HCT116 (cell line): ENCODE results near the gene CHCHD3. TPM values are rescaled to one million over a fixed set of nuclear protein-coding genes. Genes with fewer than 3 reads are reported as not detected.

Source experiments
- ATAC-seq: fragments of 200-7000 bp; cut with Tn5 transposase; 2 replicates; pipeline ENCODE4 v1.9.1; 2020; ENCODE audit warnings: mild to moderate bottlenecking, moderate library complexity
- BruUV-seq: library from RNA; stranded (reverse); fragments of 400-500 nt; replicated peaks from 2 replicates; lab custom pipeline; 2021; lab: Mats Ljungman, UMichigan
- CTCF ChIA-PET: fragments of 300-600 bp; sonication (Branson Sonifier 250); formaldehyde crosslinking; loops from one replicate; lab custom pipeline; 2021; ENCODE audit warnings: antibody characterized with exemption; lab: Charles Lee
- POLR2A ChIA-PET: fragments of 300-600, 350-600 bp; sonication (Branson Sonifier 250); formaldehyde crosslinking; loops from one replicate; lab custom pipeline; 2021; ENCODE audit warnings: antibody characterized with exemption; lab: Charles Lee
- RAD21 ChIA-PET, 2 experiments: fragments of 300-600 bp; sonication (Branson Sonifier 250); formaldehyde crosslinking; loops; one replicate each; lab custom pipeline; 2023; ENCODE audit warnings: low total read pairs in 2 of 2; ENCODE audit not compliant: uncharacterized antibody in 2 of 2, unreplicated experiment in 2 of 2, low non-redundant PET in 1 of 2; lab: Charles Lee
- DNase-seq: peaks from one replicate; pipeline ENCODE4 v3.0.0-alpha.2; 2010; ENCODE audit warnings: low read depth, low spot score
- H2AFZ ChIP-seq: fragments of 200-600 bp; shearing (Covaris generic), sonication (generic); 2 replicates; pipeline ENCODE4 v1.6.1; 2017; ENCODE audit warnings: low read depth, mixed run types, mixed read lengths, antibody characterized with exemption, low read length; ENCODE audit not compliant: poor library complexity, severe bottlenecking
- H3K27ac ChIP-seq: 2 replicates; pipeline ENCODE4 v1.5.1; 2012; ENCODE audit warnings: low read depth, low read length
- H3K27me3 ChIP-seq: fragments of 200-600 bp; sonication (generic); 2 replicates; pipeline ENCODE4 v1.6.1; 2016; ENCODE audit warnings: mixed run types, low read length, mixed read lengths; ENCODE audit not compliant: insufficient read depth
- H3K36me3 ChIP-seq, 2 experiments: fragments of 200-500 bp in 1 of 2; fragments of 200-600 bp in 1 of 2; sonication (Bioruptor generic) in 1 of 2; sonication (generic) in 1 of 2; 2 replicates each; pipeline versions ENCODE4 v1.5.1 to v1.6.1; 2014 to 2016; ENCODE audit warnings: low read length in 2 of 2, inconsistent platforms in 1 of 2, mixed read lengths in 1 of 2, mixed run types in 1 of 2; ENCODE audit not compliant: insufficient read depth in 2 of 2, control insufficient read depth in 1 of 2
- H3K4me1 ChIP-seq, 2 experiments: fragments of 200-600 bp in 1 of 2; sonication (generic) in 1 of 2; 2 replicates each; pipeline versions ENCODE4 v1.5.1 to v1.6.1; 2012 to 2017; ENCODE audit warnings: low read length in 2 of 2, inconsistent platforms in 1 of 2, mild to moderate bottlenecking in 1 of 2, mixed read lengths in 1 of 2, mixed run types in 1 of 2, moderate library complexity in 1 of 2; ENCODE audit not compliant: insufficient read depth in 2 of 2, control insufficient read depth in 1 of 2
- H3K4me2 ChIP-seq: fragments of 200-600 bp; sonication (generic); 2 replicates; pipeline ENCODE4 v1.6.1; 2017; ENCODE audit warnings: mixed run types, low read length, mixed read lengths
- H3K4me3 ChIP-seq, 2 experiments: fragments of 200-600 bp in 1 of 2; sonication (generic) in 1 of 2; replicated peaks in 1 of 2; 2 replicates each; pipeline ENCODE4 v1.5.1; 2011 to 2016; ENCODE audit warnings: low read length in 2 of 2, control low read depth in 1 of 2, low read depth in 1 of 2, mild to moderate bottlenecking in 1 of 2, mixed read lengths in 1 of 2, mixed run types in 1 of 2
- H3K79me2 ChIP-seq: fragments of 200-600 bp; sonication (generic); 2 replicates; pipeline ENCODE4 v1.6.1; 2017; ENCODE audit warnings: mild to moderate bottlenecking, mixed run types, low read length, moderate library complexity, mixed read lengths; ENCODE audit not compliant: insufficient read depth
- H3K9ac ChIP-seq: fragments of 200-600 bp; sonication (generic); 2 replicates; pipeline ENCODE4 v1.6.1; 2016; ENCODE audit warnings: low read length, mixed read lengths
- H3K9me2 ChIP-seq: fragments of 200-600 bp; sonication (generic), shearing (Covaris generic); 2 replicates; pipeline ENCODE4 v1.6.1; 2017; ENCODE audit warnings: mixed run types, mild to moderate bottlenecking, moderate library complexity; ENCODE audit not compliant: insufficient read depth
- H3K9me3 ChIP-seq, 2 experiments: fragments of 200-500 bp in 1 of 2; fragments of 200-600 bp in 1 of 2; sonication (Bioruptor generic) in 1 of 2; sonication (generic) in 1 of 2; 2 replicates each; pipeline ENCODE4 v1.6.1; 2014 to 2017; ENCODE audit warnings: low read length in 2 of 2, mixed read lengths in 2 of 2, inconsistent platforms in 1 of 2, low read depth in 1 of 2, mild to moderate bottlenecking in 1 of 2, mixed run types in 1 of 2, moderate library complexity in 1 of 2; ENCODE audit not compliant: control insufficient read depth in 1 of 2, insufficient read depth in 1 of 2
- H4K20me1 ChIP-seq: fragments of 200-600 bp; sonication (generic), shearing (Covaris generic); 2 replicates; pipeline ENCODE4 v1.6.1; 2017; ENCODE audit warnings: mixed run types, mild to moderate bottlenecking, moderate library complexity; ENCODE audit not compliant: insufficient read depth
- CBX3 ChIP-seq: IDR thresholded peaks from 2 replicates; pipeline ENCODE4 v1.6.1; 2012; ENCODE audit warnings: low read depth
- EGR1 ChIP-seq: IDR thresholded peaks from 2 replicates; pipeline ENCODE4 v1.6.1; 2012; ENCODE audit warnings: low read depth
- FOSL1 ChIP-seq: IDR thresholded peaks from 2 replicates; pipeline ENCODE4 v1.6.1; 2012; ENCODE audit warnings: low read depth
- POLR2A ChIP-seq: IDR thresholded peaks from 2 replicates; pipeline ENCODE4 v1.7.0; 2011; ENCODE audit warnings: borderline replicate concordance; ENCODE audit not compliant: insufficient read depth, insufficient read length; ENCODE audit errors: extremely low read depth
- SIN3A ChIP-seq: IDR thresholded peaks from 2 replicates; pipeline ENCODE4 v1.6.1; 2012; ENCODE audit warnings: low read depth
- SP1 ChIP-seq: IDR thresholded peaks from 2 replicates; pipeline ENCODE4 v1.6.1; 2012; ENCODE audit warnings: low read depth
- SRF ChIP-seq: IDR thresholded peaks from 2 replicates; pipeline ENCODE4 v1.6.1; 2012; ENCODE audit warnings: low read depth
- TCF7L2 ChIP-seq: IDR thresholded peaks from 2 replicates; pipeline ENCODE4 v1.7.0; 2011; ENCODE audit warnings: borderline replicate concordance, inconsistent platforms; ENCODE audit not compliant: insufficient read depth, insufficient read length; ENCODE audit errors: extremely low read depth
- YY1 ChIP-seq: IDR thresholded peaks from 2 replicates; pipeline ENCODE4 v1.6.1; 2011; ENCODE audit warnings: low read length, low read depth, moderate library complexity, mild to moderate bottlenecking; ENCODE audit not compliant: insufficient replicate concordance; ENCODE audit errors: extremely low read depth
- intact Hi-C: fragments of 100-400 bp; cut with micrococcal nuclease; formaldehyde crosslinking; loops from 2 replicates; pipeline ENCODE4 v1.10.0; 2022
- total RNA-seq: library from RNA; stranded (reverse); gene quantifications from one replicate; pipeline ENCODE4 v1.2.1, GENCODE V29; 2021; ENCODE audit not compliant: unreplicated experiment
- TF ChIP-seq, protein P1 (sequence below): IDR thresholded peaks from 2 replicates; pipeline ENCODE4 v1.6.1; 2012
- TF ChIP-seq, protein P2 (sequence below): IDR thresholded peaks from 2 replicates; pipeline ENCODE4 v1.6.1; 2012
- TF ChIP-seq, protein P3 (sequence below), 3 experiments: fragments of 200-600 bp in 1 of 3; sonication (generic) in 1 of 3; IDR thresholded peaks in 2 of 3; conservative IDR thresholded peaks in 1 of 3; 2 replicates each; pipeline ENCODE4 v1.5.1; 2012 to 2017; ENCODE audit warnings: low read depth in 2 of 3, low read length in 2 of 3, antibody characterized with exemption in 1 of 3, borderline replicate concordance in 1 of 3, control low read depth in 1 of 3, mild to moderate bottlenecking in 1 of 3, mixed read lengths in 1 of 3, mixed run types in 1 of 3, moderate library complexity in 1 of 3; ENCODE audit not compliant: insufficient read depth in 1 of 3
- TF ChIP-seq, protein P4 (sequence below): IDR thresholded peaks from 2 replicates; pipeline ENCODE4 v1.6.1; 2012; ENCODE audit warnings: low read depth

CHCHD3 gene
- total RNA-seq, 1 experiment from 2014 or later: 73.5 TPM

DNA sequence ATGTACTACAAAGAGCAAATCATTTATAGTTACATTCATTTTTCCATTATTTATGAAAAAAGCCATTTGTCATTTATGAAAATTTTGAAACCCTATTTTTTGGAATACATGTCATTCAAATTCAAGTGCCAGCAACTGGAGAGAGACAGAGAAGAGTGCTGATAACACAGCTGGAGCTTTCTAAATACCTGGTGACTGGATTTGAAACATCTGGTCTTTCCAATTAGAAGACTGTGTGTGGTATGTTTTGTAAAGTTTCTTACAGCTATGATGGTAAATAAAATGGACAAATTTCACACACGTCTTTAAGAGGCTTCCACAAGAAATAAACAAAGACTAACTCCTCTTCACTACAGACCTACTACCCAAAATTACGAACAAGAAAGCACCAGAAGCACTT lies 56.8 kb downstream of the CHCHD3 start:
- H3K9me3 ChIP-seq: no peaks in the 10 kb centered on the region
- peaks cover 5% of the 10 kb centered on the region for H4K20me1 ChIP-seq
- H3K36me3 ChIP-seq: no peaks in the 10 kb centered on the region
- TF ChIP-seq, protein P1, sequence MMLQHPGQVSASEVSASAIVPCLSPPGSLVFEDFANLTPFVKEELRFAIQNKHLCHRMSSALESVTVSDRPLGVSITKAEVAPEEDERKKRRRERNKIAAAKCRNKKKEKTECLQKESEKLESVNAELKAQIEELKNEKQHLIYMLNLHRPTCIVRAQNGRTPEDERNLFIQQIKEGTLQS: no peak
- TF ChIP-seq, protein P2, sequence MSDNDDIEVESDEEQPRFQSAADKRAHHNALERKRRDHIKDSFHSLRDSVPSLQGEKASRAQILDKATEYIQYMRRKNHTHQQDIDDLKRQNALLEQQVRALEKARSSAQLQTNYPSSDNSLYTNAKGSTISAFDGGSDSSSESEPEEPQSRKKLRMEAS: no peak
- TF ChIP-seq SRF (no peak), FOSL1 (no peak)
- H3K4me2 ChIP-seq: no peak overlapping the region
- POLR2A ChIA-PET: no interaction called here
- DNase-seq: no peak
- H3K27ac ChIP-seq: no peak overlapping the region
- CTCF ChIA-PET: no interaction called here
- no peaks in the 10 kb centered on the region for H3K9me2 ChIP-seq
- no peak overlapping the region for H3K9ac ChIP-seq
- no peak for ATAC-seq
- RAD21 ChIA-PET: no interaction called here
- BruUV-seq: no TSS peak
- intact Hi-C loops: no loop called here
- H3K4me1 ChIP-seq: no peaks in the 10 kb centered on the region
- H3K4me3 ChIP-seq: no peak overlapping the region
- no peak overlapping the region for H2AFZ ChIP-seq
- H3K27me3 ChIP-seq: no peaks in the 10 kb centered on the region
- peaks cover 37% of the 10 kb centered on the region for H3K79me2 ChIP-seq

DNA sequence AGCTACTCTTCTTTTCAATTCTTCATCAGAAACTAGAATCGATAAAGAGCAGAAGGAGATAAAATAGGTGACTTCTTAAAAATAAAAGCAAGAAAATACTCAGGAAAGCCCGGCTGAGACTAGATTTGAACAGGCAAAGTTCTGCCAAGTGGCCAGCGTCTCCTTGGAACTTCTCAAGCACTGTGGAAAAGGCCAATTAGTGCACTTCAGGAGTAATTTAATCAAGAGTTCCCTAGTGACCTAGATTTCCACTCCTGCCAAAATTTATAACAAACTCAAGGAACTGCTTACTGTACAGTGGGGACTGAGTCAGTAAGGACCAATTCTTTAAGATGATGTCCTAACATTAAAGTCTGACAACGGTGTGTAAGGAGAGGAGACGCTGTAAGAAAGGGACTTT lies 57.3 kb downstream of the CHCHD3 start:
- H2AFZ ChIP-seq: no peak overlapping the region
- TF ChIP-seq, protein P3, sequence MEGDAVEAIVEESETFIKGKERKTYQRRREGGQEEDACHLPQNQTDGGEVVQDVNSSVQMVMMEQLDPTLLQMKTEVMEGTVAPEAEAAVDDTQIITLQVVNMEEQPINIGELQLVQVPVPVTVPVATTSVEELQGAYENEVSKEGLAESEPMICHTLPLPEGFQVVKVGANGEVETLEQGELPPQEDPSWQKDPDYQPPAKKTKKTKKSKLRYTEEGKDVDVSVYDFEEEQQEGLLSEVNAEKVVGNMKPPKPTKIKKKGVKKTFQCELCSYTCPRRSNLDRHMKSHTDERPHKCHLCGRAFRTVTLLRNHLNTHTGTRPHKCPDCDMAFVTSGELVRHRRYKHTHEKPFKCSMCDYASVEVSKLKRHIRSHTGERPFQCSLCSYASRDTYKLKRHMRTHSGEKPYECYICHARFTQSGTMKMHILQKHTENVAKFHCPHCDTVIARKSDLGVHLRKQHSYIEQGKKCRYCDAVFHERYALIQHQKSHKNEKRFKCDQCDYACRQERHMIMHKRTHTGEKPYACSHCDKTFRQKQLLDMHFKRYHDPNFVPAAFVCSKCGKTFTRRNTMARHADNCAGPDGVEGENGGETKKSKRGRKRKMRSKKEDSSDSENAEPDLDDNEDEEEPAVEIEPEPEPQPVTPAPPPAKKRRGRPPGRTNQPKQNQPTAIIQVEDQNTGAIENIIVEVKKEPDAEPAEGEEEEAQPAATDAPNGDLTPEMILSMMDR (IDR thresholded peaks at IDR 0.05 in 2 of 3, conservative IDR thresholded peaks at IDR 0.05 in 1 of 3; ENCODE audit: borderline replicate concordance in 1 of 3, insufficient read depth in 1 of 3, low read depth in 2 of 3, low read length in 2 of 3): no peak
- TF ChIP-seq EGR1: no peak
- no peak for TF ChIP-seq CBX3
- no peak for TF ChIP-seq POLR2A
- TF ChIP-seq SIN3A: no peak
- TF ChIP-seq TCF7L2: no peak
- TF ChIP-seq SRF: no peak
- TF ChIP-seq SP1: no peak
- TF ChIP-seq, protein P4, sequence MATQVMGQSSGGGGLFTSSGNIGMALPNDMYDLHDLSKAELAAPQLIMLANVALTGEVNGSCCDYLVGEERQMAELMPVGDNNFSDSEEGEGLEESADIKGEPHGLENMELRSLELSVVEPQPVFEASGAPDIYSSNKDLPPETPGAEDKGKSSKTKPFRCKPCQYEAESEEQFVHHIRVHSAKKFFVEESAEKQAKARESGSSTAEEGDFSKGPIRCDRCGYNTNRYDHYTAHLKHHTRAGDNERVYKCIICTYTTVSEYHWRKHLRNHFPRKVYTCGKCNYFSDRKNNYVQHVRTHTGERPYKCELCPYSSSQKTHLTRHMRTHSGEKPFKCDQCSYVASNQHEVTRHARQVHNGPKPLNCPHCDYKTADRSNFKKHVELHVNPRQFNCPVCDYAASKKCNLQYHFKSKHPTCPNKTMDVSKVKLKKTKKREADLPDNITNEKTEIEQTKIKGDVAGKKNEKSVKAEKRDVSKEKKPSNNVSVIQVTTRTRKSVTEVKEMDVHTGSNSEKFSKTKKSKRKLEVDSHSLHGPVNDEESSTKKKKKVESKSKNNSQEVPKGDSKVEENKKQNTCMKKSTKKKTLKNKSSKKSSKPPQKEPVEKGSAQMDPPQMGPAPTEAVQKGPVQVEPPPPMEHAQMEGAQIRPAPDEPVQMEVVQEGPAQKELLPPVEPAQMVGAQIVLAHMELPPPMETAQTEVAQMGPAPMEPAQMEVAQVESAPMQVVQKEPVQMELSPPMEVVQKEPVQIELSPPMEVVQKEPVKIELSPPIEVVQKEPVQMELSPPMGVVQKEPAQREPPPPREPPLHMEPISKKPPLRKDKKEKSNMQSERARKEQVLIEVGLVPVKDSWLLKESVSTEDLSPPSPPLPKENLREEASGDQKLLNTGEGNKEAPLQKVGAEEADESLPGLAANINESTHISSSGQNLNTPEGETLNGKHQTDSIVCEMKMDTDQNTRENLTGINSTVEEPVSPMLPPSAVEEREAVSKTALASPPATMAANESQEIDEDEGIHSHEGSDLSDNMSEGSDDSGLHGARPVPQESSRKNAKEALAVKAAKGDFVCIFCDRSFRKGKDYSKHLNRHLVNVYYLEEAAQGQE: no peak
- no peak for TF ChIP-seq YY1
- H3K4me2 ChIP-seq: no peak overlapping the region
- H3K9me2 ChIP-seq: no peaks in the 10 kb centered on the region
- no peaks in the 10 kb centered on the region for H3K36me3 ChIP-seq
- POLR2A ChIA-PET: no interaction called here
- no peak overlapping the region for H3K9ac ChIP-seq
- no peaks in the 10 kb centered on the region for H3K9me3 ChIP-seq
- DNase-seq (no peak), ATAC-seq (no peak)
- H4K20me1 ChIP-seq: peaks cover 5% of the 10 kb centered on the region
- intact Hi-C loops: no loop called here
- no peak overlapping the region for H3K27ac ChIP-seq
- H3K4me1 ChIP-seq: no peaks in the 10 kb centered on the region
- H3K79me2 ChIP-seq: peaks cover 41% of the 10 kb centered on the region
- CTCF ChIA-PET: no interaction called here
- H3K27me3 ChIP-seq: no peaks in the 10 kb centered on the region
- RAD21 ChIA-PET: no interaction called here
- H3K4me3 ChIP-seq: no peak overlapping the region
- BruUV-seq: no TSS peak
